UCSD-AML1 (cell line): ENCODE results near the gene TBC1D9B.
A peak's percentile ranks its signal among the peaks of the same experiment; 100 is the strongest.

ENCODE experiments used
- DNase-seq: peaks from one replicate; lab custom pipeline; 2025; ENCODE audit not compliant: unreplicated experiment; lab: John Stamatoyannopoulos, UW

The TBC1D9B gene

DNA sequence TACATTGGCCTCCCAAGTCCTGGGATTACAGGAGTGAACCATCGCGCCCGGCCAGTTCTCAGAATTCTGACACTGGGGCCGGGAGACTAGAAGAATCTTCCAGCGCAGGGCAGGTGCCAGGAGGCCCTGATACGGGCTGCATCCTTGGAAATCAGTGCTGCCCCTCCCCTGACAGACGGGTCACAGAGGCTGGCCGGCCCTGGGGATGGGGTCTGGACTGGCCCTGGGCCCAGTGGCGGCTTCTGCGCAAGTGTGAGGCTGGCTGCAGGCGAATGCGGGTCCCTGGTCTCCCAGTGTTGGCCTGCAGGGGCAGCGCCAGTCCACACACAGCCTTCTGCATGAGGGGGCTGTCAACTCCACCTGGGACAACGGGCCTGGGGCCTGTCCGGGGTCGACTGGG lies 831 bp upstream of the TBC1D9B start:
- no peak for DNase-seq

DNA sequence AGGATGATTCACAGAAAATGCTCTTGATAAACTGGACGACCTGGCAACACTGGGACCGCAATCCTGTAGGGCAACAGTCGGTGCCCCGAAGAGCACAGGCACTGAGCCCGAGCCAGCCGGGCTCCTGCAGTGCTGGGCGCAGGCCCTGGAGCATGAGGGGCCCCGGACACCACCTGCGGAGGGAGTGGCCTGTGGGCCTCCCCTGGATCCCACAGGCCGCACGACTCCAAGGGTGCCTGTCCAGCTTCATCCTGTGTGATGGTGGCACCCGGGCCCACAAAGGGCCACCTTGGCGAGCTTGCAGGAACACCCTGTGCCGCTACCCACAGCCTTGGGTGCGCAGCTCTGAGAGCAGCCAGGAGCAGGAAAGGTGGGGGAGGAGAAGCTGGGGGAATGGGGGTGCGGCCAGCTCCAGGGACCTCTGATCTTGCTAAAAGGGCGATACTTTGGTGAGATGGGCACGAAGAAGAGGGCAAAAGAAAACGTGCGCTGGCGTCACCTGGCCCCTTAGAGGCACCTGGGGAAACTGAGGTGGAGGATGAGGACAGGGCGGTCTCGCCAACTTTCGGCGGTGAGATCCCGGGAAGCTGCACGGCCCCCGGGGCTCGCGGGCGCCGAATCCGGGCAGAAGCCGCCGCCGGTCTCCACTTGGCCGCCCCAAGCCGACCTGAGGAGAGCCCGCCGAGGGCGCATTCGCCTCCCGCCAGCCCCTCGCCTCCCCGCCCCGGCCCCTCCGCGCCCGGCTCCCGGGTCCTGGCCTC lies 722 bp downstream of the TBC1D9B start:
- DNase-seq = peak; percentile 36

DNA sequence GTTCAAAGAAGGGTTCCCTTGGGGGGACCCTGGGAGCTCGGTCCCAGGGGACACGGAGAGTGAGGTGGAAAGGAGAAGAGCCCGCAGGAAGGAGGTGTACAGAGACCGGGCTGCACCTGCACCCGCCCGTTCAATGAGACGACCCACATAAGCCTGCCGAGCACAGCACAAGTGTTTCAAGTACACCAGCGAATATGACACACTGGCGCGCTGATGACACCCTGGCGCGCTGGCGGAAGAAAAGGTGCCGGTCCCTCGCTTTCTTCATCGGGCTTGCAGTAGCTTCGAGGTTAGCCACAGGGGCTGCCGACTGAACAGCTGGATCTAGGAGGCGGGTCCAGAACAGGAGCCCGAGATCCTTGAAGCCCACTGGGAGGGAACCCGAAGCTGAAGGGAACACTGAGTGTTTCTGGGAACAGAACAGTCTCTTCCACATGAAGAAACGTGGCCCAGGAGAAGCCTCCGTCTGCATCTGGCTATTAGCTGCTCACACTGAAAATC lies 1.4 kb downstream of the TBC1D9B start:
- DNase-seq = no peak

DNA sequence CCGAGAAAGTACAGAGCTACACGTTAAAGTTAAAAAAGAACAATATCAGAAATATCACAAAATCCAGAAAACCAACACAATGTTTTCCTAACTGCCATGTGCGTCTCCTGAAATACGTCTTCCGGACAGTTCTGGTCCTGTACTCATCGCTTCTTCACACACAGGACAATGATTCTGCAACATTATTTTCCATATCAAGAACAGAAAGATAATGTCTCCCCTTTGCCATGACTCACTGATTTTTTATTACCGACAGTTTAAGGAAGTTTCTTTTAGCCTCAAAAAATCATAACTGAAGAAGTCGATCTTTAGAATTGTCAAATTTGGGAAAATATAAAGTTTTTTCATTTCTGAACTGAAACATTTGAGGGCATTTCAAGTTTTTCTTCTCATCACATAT lies 2.5 kb downstream of the TBC1D9B start:
- DNase-seq = no peak

DNA sequence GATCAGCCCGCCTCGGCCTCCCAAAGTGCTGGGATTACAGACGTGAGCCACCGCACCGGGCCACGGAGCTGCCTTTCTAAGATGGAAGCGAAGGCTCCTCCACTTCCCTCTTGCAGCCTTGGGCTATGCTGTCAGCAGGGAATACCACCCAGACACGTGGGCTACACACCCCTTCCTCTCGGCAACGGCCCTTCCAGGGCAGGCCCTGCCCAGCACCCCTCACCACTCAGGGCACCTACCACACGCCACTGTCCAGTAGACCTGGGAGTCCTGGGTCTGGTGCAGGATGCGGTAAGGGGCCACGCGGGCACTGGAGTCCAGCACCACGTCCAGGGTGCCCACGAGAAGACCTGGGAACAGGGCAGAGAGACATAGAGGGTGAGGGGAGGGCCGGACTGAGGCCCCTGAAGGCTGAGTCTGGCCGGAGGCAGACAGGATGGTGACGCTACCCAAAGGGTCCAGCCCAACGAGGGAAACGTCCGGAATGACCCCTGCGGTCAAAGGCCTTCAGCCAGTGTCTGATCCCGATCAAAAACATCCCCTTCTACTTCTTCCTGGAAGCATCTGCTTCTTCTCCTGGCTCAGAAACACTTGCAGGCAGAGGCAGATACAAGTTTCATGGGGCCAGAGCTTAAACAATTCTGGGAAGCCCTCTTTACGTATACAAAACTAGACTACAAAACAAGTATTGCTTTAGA lies 3.1 kb downstream of the TBC1D9B start:
- DNase-seq = no peak

DNA sequence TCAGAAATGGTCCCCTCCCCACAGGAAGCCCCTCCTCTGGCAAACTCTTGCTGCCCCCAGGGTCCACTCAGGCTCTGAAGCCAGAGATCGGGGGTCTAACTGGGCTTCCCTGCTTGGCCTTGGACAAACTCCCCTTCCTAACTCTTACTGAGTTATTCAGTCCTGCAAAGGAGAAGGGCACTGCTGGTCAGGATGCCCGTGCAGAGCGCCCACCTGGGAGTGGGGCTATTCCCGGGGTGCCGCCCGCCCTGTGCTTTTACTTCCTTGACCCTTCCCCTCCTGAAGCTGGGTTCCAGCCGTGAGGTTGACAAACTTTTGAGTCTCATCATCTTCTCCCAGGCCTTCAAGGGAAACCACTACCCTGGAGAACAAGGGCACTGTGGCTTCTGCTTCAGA lies 4.9 kb downstream of the TBC1D9B start:
- no peak for DNase-seq

DNA sequence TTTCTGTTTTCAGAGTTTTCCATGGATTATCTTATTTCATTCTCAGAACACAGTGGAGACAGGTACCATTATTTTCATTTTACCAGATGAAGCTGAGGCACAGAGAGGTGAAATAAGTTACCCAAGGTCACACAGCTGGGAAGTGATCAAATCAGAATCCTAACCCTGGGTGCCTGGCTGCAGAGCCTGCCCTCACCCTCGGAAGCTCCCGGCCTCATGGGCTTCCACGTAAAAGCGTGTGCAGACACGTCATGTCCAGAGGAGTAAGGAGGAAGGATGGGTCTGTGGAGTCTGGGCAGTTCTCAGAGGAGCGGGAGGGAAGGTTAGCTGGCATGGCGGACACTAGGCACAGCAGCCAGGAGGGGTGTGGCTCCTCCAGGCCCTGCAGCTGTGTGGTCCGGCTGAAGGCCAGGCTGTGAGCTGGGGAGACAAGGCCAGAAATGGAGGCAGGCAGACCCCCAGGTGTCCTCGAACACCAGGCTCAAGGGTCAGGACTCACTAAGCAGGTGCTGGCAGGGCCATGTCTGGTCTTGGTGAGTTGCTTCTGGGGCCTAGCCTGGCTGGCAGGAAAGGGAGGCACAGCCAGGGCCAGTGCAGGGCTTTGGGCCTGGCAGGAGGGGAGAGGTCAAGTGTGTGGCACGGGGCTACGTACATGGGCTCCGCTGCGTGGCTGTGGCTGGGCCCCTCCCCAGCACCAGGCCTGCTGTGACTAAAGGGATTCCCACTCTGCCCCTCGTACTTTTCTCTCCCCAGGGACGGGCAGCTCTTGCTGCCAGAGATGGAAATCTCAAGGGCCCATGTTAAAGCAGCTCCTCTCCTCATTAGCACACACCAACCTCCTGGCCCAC lies 5.6 kb downstream of the TBC1D9B start:
- DNase-seq = no peak

DNA sequence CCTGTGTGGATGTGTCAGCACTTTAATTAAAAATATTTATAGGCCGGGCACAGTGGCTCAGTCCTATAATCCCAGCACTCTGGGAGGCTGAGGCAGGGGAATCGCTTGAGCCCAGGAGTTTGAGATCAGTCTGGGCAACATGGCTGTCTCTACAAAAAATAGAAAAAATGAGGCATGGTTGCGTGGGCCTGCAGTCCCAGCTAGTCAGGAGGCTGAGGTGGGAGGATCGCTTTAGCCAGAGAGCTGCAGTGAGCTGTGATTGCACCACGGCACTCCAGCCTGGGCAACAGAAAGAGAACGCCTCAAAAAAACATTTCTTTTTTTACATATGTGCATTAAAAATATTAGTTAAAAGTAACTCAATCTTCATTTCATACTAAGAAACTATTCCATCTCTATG lies 6.2 kb downstream of the TBC1D9B start:
- no peak for DNase-seq

DNA sequence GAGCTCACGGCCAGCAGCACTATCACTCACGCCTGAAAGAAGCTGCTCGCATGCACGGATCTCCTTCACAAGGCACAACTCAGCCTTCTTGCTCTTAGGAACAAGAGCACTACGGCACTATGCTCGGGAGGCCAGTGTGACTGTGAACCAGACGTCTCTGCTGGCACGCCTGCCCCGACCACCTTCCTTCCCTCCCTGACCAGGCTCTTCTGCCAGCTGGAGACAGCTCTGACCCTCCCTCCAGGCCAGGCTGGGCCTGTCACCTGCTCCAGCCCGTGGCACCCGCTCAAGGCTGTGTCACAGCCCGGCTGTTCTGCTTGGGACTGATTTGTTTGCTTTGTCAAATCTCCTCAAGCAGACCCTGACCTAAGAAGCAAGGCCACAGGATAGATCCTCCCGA lies 7.0 kb downstream of the TBC1D9B start:
- no peak for DNase-seq

DNA sequence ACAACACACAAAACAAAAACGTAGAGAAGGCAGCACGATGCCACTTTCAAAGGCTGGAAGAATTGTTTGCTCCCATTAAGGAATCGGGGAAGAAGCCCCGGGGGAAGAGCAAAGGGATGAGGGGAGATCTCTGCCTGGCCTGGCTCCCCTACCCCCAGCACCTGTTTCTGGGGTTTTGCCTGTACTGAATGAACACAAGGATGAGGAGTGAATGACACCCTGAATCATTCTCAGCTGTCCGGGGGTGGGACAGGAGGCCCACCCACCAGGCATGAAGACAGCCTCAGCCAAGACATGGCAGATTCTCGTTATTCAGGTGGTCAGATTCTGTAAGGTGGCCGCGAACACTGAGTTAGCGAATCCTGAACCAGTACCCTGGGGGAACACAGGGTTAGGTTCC lies 7.5 kb downstream of the TBC1D9B start:
- no peak for DNase-seq

DNA sequence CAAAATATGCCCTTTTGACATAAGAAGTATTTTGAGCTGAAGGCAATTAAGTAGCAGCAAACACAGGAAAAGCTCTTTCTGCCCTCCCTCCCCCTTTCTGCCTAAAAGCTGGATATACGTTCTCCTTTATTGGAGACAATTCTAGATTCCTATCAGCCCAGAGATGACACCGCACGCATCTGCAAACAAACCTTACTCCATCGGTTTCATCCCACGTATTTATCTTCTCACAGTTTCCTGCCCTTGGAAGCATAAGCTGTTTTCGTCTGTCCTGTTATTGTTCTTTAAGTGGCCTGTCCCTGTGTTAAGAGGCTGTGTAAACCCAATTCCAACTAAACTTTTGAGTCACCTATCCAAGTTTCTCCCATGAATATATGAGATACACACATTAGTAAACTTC lies 11.8 kb downstream of the TBC1D9B start:
- no peak for DNase-seq

DNA sequence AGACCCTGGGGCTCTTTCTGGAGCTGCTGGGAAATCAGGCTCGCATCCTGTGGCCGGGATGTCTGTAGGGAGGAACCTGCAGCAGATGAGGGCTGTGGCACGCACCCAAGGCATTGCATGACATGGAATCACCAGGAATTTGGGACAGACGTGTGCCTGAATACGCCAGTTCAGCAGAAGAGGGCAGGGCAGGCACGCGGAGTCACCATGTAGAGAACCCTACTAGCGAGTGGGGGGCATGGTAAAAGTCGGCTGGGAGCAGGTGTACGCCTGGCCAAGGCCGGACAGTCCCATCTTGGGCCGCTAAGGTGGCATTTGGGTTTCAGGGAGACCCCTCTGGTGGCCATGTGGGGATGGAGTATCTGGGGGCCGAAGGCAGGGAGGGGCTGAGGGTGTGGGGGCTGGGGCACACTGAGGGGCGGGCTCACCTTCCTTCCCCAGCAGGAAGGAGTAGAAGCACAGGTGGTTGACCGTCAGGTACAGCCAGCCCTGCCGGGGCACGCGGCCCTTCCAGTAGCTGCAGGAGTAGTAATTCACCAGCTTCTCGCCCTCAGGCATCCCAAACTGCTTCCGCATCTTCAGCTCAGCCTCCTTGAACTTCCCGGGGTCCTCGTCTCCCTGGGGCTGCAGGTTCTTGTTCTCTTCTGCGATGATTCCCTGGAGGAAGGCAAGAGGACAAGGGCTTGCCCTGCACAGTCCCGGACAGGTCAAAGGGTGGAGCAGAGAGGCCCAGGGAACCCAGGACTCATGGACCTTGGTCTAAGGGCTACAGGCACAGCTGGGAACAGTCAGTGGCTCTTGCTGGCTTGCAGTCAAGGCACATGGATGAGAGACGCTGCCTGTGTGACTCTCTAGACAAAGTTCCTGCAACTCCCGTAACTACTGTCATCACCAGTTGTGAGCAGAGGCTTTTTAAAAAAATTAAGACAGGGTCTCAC lies 13.5 kb downstream of the TBC1D9B start:
- DNase-seq = no peak

DNA sequence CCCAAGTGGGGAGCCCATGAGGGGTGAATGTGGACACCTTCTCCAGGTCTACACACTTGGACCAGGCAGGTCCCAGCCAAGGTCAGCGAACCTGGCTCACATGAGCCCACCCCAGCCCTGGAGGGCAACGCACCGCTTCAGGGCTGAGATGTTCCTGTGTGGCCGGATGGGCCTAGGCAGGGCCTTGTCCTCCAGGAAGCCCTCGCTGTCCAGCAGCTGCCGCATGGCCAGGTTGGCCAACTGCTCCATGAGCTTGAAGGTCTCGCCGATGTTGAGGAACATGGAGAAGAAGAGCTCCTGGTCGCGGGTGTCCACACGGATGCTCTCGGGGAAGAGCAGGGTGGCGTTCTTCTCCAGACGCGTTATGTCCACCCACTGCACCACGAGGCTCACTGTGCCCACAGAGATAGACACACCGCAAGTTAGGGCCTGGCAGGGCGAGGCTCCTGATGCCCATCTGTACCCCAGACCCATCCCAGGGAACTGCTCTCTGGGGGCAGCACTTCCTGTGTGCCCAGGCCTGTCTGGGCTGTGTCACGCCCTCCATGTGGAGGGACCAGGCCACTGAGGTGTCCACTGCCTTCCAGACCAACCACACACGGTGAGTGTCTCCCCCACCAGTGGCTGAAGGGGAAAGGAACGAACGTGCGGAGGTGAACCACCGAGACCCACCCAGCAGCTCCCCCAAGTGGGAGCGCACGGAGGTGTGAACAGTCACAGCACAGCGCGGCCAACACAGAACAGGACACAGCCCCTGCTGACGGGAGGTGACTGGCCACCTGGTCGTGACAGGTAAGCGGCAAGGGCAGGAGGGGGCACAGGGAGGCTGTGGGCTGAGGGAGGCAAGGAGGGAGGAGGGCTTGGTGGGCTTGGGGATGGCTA lies 14.4 kb downstream of the TBC1D9B start:
- no peak for DNase-seq

DNA sequence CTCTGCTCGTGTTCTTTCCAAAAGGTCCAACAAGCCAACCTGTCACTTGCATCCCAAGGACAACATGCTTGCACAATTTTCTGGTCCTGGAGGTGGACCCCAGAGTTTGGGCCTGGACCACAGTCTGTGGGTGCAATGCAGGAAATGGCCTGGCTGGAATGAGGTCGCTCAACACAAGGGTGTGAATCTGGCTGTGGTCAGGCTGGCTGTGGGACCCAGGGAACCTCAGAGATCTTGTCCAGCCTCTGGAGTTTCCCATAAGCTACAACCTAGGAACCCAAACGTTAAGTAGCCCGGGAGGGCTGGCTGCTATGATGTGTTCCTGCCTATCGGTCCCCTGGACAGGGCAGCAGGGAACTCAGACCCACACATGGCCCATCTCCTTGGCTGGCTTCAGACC lies 15.4 kb downstream of the TBC1D9B start:
- DNase-seq = no peak

DNA sequence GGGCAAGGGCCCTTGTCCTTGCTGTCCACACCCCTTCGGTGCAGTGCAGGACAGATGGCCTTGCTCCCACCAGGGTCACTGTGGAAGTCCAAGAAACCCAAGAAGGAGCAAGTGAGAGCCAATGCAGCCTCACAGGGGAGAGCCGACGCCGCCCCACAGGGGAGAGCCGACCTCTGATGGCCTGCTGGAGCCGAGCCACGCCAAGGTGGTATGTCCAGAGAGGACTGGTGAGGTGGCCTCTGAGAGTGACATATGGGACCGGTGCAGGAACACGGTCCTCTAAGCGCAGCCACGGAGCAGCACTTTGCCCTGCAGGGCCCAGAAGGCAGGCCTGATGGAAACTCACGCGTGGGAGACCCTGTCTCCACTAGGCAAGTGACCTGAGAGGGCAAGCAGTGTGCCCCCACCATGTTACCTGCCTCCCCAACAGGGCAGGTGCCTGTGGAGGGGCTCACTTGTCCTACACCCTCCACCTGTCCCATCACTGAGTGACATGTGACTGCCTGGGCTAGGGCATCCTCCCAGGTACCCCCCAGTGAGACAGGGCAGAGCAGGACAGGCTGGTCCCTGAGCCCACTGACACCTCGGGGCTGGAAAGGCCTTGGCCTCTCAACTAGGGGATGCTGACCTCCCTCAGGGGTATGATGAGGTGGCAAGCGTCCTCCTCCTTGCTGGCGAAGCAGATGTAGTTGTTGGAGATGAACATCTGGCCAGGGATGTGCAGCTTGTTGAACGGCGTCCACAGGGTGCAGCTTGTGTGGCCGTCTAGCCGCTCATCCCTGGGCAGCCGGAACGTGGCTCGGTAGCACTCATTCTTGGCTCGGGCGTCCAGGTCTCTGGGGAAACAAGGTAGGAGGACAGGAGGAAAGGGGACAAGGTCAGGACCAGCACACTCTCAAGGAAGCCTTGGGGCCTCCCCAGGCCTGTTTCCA lies 16.7 kb downstream of the TBC1D9B start:
- no peak for DNase-seq

DNA sequence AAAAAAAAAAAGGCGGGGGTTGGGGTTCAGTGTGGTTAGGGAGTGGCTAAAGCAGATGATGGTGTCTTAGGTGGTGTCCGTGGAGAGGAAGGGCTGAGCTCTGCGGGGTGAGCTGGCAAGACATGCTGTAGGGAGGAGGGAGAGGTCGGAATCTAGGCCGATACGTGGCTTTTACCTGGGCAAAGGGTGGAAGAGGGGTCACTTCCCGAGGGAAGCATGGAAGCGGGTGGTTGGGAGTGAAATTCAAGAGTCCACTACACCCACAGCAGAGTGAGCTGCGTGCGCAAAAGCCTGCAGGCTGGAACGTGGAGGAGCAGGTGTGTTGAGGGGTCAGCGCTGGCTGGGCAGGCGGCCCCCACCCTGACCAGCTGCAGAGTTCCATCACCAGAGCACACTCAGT lies 17.8 kb downstream of the TBC1D9B start:
- no peak for DNase-seq

DNA sequence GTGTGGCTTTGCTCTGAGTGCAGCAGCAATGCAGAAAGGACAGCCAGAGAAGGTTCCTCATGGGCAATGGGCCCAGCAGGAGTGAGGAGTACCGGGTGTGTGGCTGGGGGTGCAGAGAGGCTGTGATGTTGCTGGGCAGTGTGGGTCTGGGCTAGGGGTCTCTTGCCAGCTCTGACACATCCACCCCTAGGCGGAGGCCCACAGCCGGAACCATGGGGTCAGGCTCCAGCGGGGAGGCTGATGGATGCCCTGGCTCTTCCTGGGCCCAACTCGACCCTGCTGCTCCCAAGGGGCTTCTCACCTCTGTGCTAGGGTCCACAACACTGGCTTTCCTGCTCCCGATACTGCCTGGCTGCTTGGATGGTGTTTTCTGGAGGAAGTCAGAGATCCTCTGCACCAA lies 19.9 kb downstream of the TBC1D9B start:
- no peak for DNase-seq

DNA sequence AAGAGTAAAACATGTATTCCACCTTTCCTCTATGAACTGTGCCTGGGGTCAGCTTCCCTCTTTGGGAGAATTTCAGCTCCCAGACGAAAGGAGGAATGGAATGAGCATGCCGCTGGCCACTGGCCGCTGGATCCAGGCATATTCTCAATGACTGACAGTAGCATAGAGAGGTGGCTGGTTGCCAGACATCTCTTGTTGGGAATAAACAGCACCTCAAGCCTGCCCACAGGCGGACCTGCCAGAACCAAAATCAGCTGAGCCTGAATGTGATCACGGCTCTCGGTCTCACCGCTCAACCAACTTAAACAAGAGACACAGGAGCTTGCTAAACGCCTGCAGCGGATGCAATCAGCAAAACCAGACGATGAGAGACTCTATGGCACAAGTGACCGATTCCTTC lies 20.6 kb downstream of the TBC1D9B start:
- no peak for DNase-seq
